Liver (tissue), 9 donors: ENCODE results near the gene FAH. TPM values are rescaled to one million over a fixed set of nuclear protein-coding genes. Genes with fewer than 3 reads are reported as not detected.

Experiments used
- DNase-seq: peaks from one replicate; pipeline ENCODE4 v3.0.0-alpha.2; 2017; ENCODE audit warnings: low spot score
- H3K27ac ChIP-seq, 2 donors: one replicate each; pipeline ENCODE4 v1.7.0; 2013; ENCODE audit warnings: inconsistent platforms in 2 of 2, low read length in 2 of 2, control low read depth in 1 of 2, low read depth in 1 of 2, mild to moderate bottlenecking in 1 of 2
- H3K27me3 ChIP-seq, 4 donors: one replicate each; pipeline versions ENCODE4 v1.6.1 to v1.7.0; 2013; ENCODE audit warnings: low read length in 3 of 4, inconsistent platforms in 1 of 4, mild to moderate bottlenecking in 1 of 4, moderate library complexity in 1 of 4; ENCODE audit not compliant: control insufficient read depth in 4 of 4, insufficient read depth in 4 of 4
- H3K36me3 ChIP-seq, 4 donors: one replicate each; pipeline versions ENCODE4 v1.6.1 to v1.7.0; 2013; ENCODE audit warnings: low read length in 3 of 4, mild to moderate bottlenecking in 3 of 4, low read depth in 1 of 4, moderate library complexity in 1 of 4; ENCODE audit not compliant: control insufficient read depth in 4 of 4, insufficient read depth in 3 of 4
- H3K4me1 ChIP-seq, 4 donors: one replicate each; pipeline versions ENCODE4 v1.6.1 to v1.7.0; 2013; ENCODE audit warnings: low read length in 3 of 4, mild to moderate bottlenecking in 3 of 4, moderate library complexity in 1 of 4; ENCODE audit not compliant: control insufficient read depth in 4 of 4, insufficient read depth in 4 of 4
- H3K4me3 ChIP-seq, 3 donors: one replicate each; pipeline versions ENCODE4 v1.6.1 to v1.7.0; 2013; ENCODE audit warnings: low read length in 3 of 3, control low read depth in 1 of 3, low read depth in 1 of 3, mild to moderate bottlenecking in 1 of 3
- H3K9ac ChIP-seq, 2 donors: one replicate each; pipeline ENCODE4 v1.7.0; 2013; ENCODE audit warnings: low read length in 2 of 2, mild to moderate bottlenecking in 2 of 2, moderate library complexity in 2 of 2, control low read depth in 1 of 2, low read depth in 1 of 2
- H3K9me3 ChIP-seq, 4 donors: one replicate each; pipeline versions ENCODE4 v1.6.1 to v1.7.0; 2013; ENCODE audit warnings: low read length in 3 of 4; ENCODE audit not compliant: control insufficient read depth in 4 of 4
- EGR1 ChIP-seq, 2 donors: IDR thresholded peaks; 2 replicates each; pipeline ENCODE4 v1.6.1; 2016 to 2018; ENCODE audit warnings: antibody characterized with exemption in 2 of 2, low read depth in 2 of 2
- FOXA1 ChIP-seq: IDR thresholded peaks from 2 replicates; pipeline ENCODE4 v1.6.1; 2016; ENCODE audit warnings: antibody characterized with exemption
- FOXA2 ChIP-seq: IDR thresholded peaks from 2 replicates; pipeline ENCODE4 v1.6.1; 2016; ENCODE audit warnings: antibody characterized with exemption
- GABPA ChIP-seq, 2 donors: IDR thresholded peaks in 1 of 2; conservative IDR thresholded peaks in 1 of 2; 2 replicates each; pipeline ENCODE4 v1.6.1; 2016; ENCODE audit warnings: antibody characterized with exemption in 2 of 2, mild to moderate bottlenecking in 1 of 2, moderate library complexity in 1 of 2
- HNF4A ChIP-seq, 2 donors: conservative IDR thresholded peaks; 2 replicates each; pipeline ENCODE4 v1.6.1; 2016; ENCODE audit warnings: antibody characterized with exemption in 2 of 2, mild to moderate bottlenecking in 2 of 2
- HNF4G ChIP-seq: IDR thresholded peaks from 2 replicates; pipeline ENCODE4 v1.6.1; 2016; ENCODE audit warnings: antibody characterized with exemption
- JUND ChIP-seq, 2 donors: IDR thresholded peaks; 2 replicates each; pipeline ENCODE4 v1.6.1; 2016; ENCODE audit warnings: antibody characterized with exemption in 2 of 2
- MAX ChIP-seq: IDR thresholded peaks from 2 replicates; pipeline ENCODE4 v1.6.1; 2016; ENCODE audit warnings: antibody characterized with exemption
- NR2F2 ChIP-seq: IDR thresholded peaks from 2 replicates; pipeline ENCODE4 v1.6.1; 2016; ENCODE audit warnings: antibody characterized with exemption
- RAD21 ChIP-seq, 2 donors: IDR thresholded peaks; 2 replicates each; pipeline ENCODE4 v1.6.1; 2016; ENCODE audit warnings: antibody characterized with exemption in 2 of 2, mild to moderate bottlenecking in 2 of 2
- SP1 ChIP-seq: IDR thresholded peaks from 2 replicates; pipeline ENCODE4 v1.6.1; 2018; ENCODE audit warnings: antibody characterized with exemption, mild to moderate bottlenecking
- TAF1 ChIP-seq: conservative IDR thresholded peaks from 2 replicates; pipeline ENCODE4 v1.6.1; 2016; ENCODE audit warnings: antibody characterized with exemption, mild to moderate bottlenecking
- YY1 ChIP-seq: IDR thresholded peaks from 2 replicates; pipeline ENCODE4 v1.6.1; 2016; ENCODE audit warnings: antibody characterized with exemption, mild to moderate bottlenecking
- WGBS: extraction: QIAGEN DNeasy Blood & Tissue Kit; methylation state at CpG from one replicate; pipeline ENCODE4 v1.1.7; 2013; 5-methylcytosine and 5-hydroxymethylcytosine counted together
- polyA plus RNA-seq, 2 donors: library from polyadenylated mRNA; stranded (reverse) in 1 of 2; unstranded in 1 of 2; fragments of 200-250 nt in 1 of 2; fragments of >200 nt in 1 of 2; fragmentation: Nextera tagmentation in 1 of 2; extraction: Ambion mirVana in 1 of 2; gene quantifications; one replicate each; pipeline versions ENCODE4 v1.2.1 to v1.2.3, GENCODE V29; 2013 to 2015
- total RNA-seq, 2 donors: library from RNA; depleted of rRNA; stranded (reverse); fragments of >200 nt; gene quantifications; one replicate each; pipeline ENCODE4 v1.2.3, GENCODE V29; 2014
- TF ChIP-seq, protein P1 (sequence below): fragments of 150-350 bp; IDR thresholded peaks from 2 replicates; pipeline ENCODE4 v1.5.1; 2017; ENCODE audit warnings: improper control_type of control experiment, low read depth, low read length; ENCODE audit not compliant: missing input control
- TF ChIP-seq, protein P2 (sequence below): IDR thresholded peaks from 2 replicates; pipeline ENCODE4 v1.6.1; 2016; ENCODE audit warnings: antibody characterized with exemption
- TF ChIP-seq, protein P3 (sequence below): IDR thresholded peaks from 2 replicates; pipeline ENCODE4 v1.6.1; 2016; ENCODE audit warnings: antibody characterized with exemption
- donor health status: healthy.
- donor health status: healthy.
- donor health status: healthy.
- donor health status: healthy.
- donor health status: healthy.

FAH gene
- total and polyA plus RNA-seq, 4 donors, result 42.1 to 226 (median 186) TPM

GRCh38 chr15:80231371-80231770 is 78.6 kb downstream of the FAH start:
- Histone ChIP-seq H3K27ac (no peak overlapping the region), H3K9me3 (no peaks in the 10 kb centered on the region), H3K4me1 (peaks cover 0 to 5% (median 2%) of the 10 kb centered on the region in 4 donors), H3K36me3 (peaks cover 0 to 2% (median 0%) of the 10 kb centered on the region in 4 donors), H3K27me3 (no peaks in the 10 kb centered on the region), H3K9ac (no peak overlapping the region), H3K4me3 (no peak overlapping the region)
- WGBS, result 85% methylated on average over 2 of the region's 2 CpGs
- no peak for DNase-seq
- TF ChIP-seq, protein P1, sequence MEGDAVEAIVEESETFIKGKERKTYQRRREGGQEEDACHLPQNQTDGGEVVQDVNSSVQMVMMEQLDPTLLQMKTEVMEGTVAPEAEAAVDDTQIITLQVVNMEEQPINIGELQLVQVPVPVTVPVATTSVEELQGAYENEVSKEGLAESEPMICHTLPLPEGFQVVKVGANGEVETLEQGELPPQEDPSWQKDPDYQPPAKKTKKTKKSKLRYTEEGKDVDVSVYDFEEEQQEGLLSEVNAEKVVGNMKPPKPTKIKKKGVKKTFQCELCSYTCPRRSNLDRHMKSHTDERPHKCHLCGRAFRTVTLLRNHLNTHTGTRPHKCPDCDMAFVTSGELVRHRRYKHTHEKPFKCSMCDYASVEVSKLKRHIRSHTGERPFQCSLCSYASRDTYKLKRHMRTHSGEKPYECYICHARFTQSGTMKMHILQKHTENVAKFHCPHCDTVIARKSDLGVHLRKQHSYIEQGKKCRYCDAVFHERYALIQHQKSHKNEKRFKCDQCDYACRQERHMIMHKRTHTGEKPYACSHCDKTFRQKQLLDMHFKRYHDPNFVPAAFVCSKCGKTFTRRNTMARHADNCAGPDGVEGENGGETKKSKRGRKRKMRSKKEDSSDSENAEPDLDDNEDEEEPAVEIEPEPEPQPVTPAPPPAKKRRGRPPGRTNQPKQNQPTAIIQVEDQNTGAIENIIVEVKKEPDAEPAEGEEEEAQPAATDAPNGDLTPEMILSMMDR, result no peak
- no peak for TF ChIP-seq TAF1
- TF ChIP-seq FOXA2, result no peak
- TF ChIP-seq GABPA (IDR thresholded peaks at IDR 0.05 in 1 of 2, conservative IDR thresholded peaks at IDR 0.05 in 1 of 2), result no peak

DNA sequence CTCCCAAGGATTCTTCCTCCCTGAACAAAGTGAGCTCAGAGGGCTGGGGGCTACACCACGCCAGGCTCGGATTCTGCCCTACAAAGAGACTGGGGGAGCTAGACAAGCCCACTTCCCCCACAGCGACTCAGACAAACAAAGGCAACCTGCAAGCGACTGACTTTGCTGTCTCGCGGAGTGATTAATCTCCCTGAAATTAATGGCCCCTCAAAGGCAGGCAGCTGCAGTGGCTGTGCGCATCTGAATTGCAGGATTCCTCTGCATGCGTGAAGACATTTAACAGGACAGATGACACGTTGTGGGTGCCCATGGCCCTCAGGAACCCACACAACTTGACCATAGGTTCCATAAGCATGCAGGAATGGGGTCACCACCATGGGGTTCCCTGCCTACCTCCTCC is 80.8 kb downstream of the FAH start:
- Histone ChIP-seq H3K36me3 (peaks cover 0 to 2% (median 0%) of the 10 kb centered on the region in 4 donors), H3K4me1 (peaks cover 0 to 5% (median 2%) of the 10 kb centered on the region in 4 donors), H3K27me3 (no peaks in the 10 kb centered on the region), H3K27ac (no peak overlapping the region), H3K4me3 (no peak overlapping the region), H3K9ac (no peak overlapping the region), H3K9me3 (no peaks in the 10 kb centered on the region)
- DNase-seq, result no peak
- WGBS, result 83% methylated on average over 9 of the region's 9 CpGs
- no peak for TF ChIP-seq HNF4G
- no peak for TF ChIP-seq FOXA2
- no peak for TF ChIP-seq FOXA1
- TF ChIP-seq RAD21 (IDR thresholded peaks at IDR 0.05), result no peak
- no peak for TF ChIP-seq EGR1 (IDR thresholded peaks at IDR 0.05; ENCODE audit: low read depth in 2 of 2)
- TF ChIP-seq, protein P2, sequence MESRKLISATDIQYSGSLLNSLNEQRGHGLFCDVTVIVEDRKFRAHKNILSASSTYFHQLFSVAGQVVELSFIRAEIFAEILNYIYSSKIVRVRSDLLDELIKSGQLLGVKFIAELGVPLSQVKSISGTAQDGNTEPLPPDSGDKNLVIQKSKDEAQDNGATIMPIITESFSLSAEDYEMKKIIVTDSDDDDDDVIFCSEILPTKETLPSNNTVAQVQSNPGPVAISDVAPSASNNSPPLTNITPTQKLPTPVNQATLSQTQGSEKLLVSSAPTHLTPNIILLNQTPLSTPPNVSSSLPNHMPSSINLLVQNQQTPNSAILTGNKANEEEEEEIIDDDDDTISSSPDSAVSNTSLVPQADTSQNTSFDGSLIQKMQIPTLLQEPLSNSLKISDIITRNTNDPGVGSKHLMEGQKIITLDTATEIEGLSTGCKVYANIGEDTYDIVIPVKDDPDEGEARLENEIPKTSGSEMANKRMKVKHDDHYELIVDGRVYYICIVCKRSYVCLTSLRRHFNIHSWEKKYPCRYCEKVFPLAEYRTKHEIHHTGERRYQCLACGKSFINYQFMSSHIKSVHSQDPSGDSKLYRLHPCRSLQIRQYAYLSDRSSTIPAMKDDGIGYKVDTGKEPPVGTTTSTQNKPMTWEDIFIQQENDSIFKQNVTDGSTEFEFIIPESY, result no peak
- no peak for TF ChIP-seq HNF4A (conservative IDR thresholded peaks at IDR 0.05)
- TF ChIP-seq TAF1, result no peak
- TF ChIP-seq, protein P3, sequence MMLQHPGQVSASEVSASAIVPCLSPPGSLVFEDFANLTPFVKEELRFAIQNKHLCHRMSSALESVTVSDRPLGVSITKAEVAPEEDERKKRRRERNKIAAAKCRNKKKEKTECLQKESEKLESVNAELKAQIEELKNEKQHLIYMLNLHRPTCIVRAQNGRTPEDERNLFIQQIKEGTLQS, result no peak
- TF ChIP-seq SP1, result no peak
- no peak for TF ChIP-seq JUND (IDR thresholded peaks at IDR 0.05)
- TF ChIP-seq MAX, result no peak
- no peak for TF ChIP-seq GABPA (IDR thresholded peaks at IDR 0.05 in 1 of 2, conservative IDR thresholded peaks at IDR 0.05 in 1 of 2)
- no peak for TF ChIP-seq NR2F2
- TF ChIP-seq, protein P1, result no peak
- TF ChIP-seq YY1, result no peak
